ENCODE results near the gene LRG1. TPM values are rescaled to one million over a fixed set of nuclear protein-coding genes. Genes with fewer than 3 reads are reported as not detected.
A peak's percentile ranks its signal among the peaks of the same experiment; 100 is the strongest.

LRG1 gene
- total RNA-seq, 1 experiment from 2014 or later: 0.81 TPM

GRCh38 chr19:4507150-4507452 is 32.7 kb downstream of the LRG1 start (continued):
- TF ChIP-seq, protein P1, sequence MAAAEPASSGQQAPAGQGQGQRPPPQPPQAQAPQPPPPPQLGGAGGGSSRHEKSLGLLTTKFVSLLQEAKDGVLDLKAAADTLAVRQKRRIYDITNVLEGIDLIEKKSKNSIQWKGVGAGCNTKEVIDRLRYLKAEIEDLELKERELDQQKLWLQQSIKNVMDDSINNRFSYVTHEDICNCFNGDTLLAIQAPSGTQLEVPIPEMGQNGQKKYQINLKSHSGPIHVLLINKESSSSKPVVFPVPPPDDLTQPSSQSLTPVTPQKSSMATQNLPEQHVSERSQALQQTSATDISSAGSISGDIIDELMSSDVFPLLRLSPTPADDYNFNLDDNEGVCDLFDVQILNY (CRISPR knock-in tag; IDR thresholded peaks at IDR 0.05): no peak

DNA sequence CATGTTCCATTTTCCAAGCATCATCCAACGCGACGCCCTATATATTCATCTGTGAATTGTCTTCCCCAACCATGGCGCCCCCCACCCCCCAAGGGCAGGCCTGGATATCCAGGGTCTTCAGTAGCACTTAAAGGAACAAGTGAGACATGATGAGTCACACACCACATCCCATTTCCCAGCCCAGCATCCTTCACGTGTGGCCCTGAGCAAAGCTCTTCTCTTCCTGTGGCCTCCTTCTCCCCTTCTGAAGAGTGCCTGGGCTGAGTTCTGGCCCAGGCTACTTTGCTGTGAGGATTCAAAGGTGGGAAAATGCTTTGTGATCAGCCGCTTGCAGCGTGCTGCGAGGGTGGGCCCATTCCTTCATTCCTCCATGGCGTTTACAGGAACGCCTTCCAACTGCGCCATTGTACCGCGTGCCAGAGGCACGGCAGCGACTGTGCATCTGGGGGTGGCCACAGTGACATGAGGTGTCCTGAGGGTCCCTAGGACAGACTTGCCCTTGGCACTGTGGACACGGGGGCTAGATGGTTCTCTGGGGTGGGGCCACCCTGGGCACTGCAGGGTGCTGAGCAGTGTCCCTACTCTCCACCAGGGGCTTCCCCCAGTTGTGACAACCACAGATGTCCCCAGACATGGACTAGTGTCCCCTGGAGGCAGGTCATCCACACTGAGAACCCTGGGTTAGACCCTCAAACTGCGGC is 33.2 kb downstream of the LRG1 start:
- Mint-ChIP-seq H3K4me3 (no peak overlapping the region), H3K4me1 (no peaks in the 10 kb centered on the region), H3K27me3 (ENCODE audit: low read depth) (peaks cover 45% of the 10 kb centered on the region), H3K36me3 (peaks cover 11% of the 10 kb centered on the region), H3K27ac (no peak overlapping the region), H3K9me3 (no peaks in the 10 kb centered on the region)
- TF ChIP-seq JAZF1 (CRISPR knock-in tag; IDR thresholded peaks at IDR 0.05) (no peak), MXD4 (CRISPR knock-in tag; IDR thresholded peaks at IDR 0.05; ENCODE audit: borderline replicate concordance) (no peak), RELA (CRISPR knock-in tag; IDR thresholded peaks at IDR 0.05; ENCODE audit: borderline replicate concordance) (no peak), TEAD1 (CRISPR knock-in tag; IDR thresholded peaks at IDR 0.05) (no peak), NFYB (CRISPR knock-in tag; conservative IDR thresholded peaks at IDR 0.05; ENCODE audit: low read depth) (no peak), ZNF121 (CRISPR knock-in tag; IDR thresholded peaks at IDR 0.05) (no peak)
- TF ChIP-seq, protein P2, sequence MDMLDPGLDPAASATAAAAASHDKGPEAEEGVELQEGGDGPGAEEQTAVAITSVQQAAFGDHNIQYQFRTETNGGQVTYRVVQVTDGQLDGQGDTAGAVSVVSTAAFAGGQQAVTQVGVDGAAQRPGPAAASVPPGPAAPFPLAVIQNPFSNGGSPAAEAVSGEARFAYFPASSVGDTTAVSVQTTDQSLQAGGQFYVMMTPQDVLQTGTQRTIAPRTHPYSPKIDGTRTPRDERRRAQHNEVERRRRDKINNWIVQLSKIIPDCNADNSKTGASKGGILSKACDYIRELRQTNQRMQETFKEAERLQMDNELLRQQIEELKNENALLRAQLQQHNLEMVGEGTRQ (CRISPR knock-in tag; IDR thresholded peaks at IDR 0.05): no peak
- ATAC-seq: no peak
- ChIA-PET POLR2A (no interaction called here), CTCF (interaction anchor here (0.5 to 2.4 kb wide), 2 partner anchors 19 to 241 kb away, joined by 3 to 11 read pairs; no protein-coding TSS in a partner anchor)
- DNase-seq (ENCODE audit: low spot score): no peak

DNA sequence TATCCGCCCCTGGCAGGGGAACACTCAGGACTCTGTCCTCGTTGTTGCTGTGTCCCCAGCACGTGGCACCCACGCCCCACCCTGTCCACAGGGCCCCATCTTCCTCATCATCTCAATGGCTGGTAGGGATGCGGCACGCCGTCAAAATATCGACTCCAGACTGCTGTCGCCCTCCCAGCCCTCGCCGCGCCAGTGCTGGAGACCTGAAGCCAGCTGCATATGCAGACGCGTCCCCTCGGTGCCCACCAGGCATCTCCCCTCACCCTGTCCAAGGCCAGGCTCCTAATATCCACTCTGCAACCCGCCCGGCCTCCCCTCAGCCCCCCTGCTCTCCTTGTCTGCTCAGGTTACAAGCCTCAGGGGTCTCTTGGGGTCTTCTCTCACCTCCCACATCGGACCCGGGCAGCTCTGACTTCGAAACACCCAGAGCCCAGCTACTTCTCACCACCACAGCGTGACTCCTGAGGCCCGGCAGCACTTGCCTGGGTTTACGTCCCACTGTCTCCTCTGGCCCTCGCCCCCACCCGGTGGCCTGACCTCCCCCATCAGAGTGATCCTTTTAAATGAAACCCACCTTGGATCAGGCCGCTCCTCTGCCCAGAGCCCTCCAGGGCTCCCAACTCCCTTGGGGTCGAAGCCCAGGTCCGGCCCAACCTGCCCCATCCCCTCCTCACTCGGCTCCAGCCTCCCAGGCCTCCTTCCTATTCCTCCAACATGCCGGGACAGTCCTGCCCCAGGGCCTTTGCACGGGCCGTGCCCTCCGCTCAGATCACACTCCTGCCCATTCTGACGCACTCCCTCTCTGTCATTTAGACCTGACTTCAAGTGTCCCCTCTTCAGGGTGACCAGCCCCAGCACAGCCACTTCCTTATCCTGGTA is 34.0 kb downstream of the LRG1 start:
- no peak for DNase-seq (ENCODE audit: low spot score)
- peaks cover 37% of the 10 kb centered on the region for H3K27me3 Mint-ChIP-seq (ENCODE audit: low read depth)
- ChIA-PET POLR2A (interaction anchor here (0.5 kb wide), 1 partner anchor 197 kb away, joined by 3 read pairs; no protein-coding TSS in a partner anchor), CTCF (interaction anchor here (0.5 kb wide), 1 partner anchor 240 kb away, joined by 3 read pairs; no protein-coding TSS in a partner anchor)
- H3K4me3 Mint-ChIP-seq: no peak overlapping the region
- H3K9me3 Mint-ChIP-seq: no peaks in the 10 kb centered on the region
- TF ChIP-seq OVOL2 (CRISPR knock-in tag; IDR thresholded peaks at IDR 0.05; ENCODE audit: borderline replicate concordance): no peak
- TF ChIP-seq ZNF423 (CRISPR knock-in tag; IDR thresholded peaks at IDR 0.05): no peak
- no peak for TF ChIP-seq JUN (CRISPR knock-in tag; IDR thresholded peaks at IDR 0.05)
- 0 out of 2 replicates have a peak, but pooled peaks have one; percentile 52 for TF ChIP-seq GTF2I (CRISPR knock-in tag; conservative IDR thresholded peaks at IDR 0.05)
- no peaks in the 10 kb centered on the region for H3K4me1 Mint-ChIP-seq
- H3K27ac Mint-ChIP-seq: no peak overlapping the region
- H3K36me3 Mint-ChIP-seq: peaks cover 13% of the 10 kb centered on the region
- no peak for ATAC-seq

- Mint-ChIP-seq H3K27ac (no peak overlapping the region), H3K4me1 (no peaks in the 10 kb centered on the region), H3K36me3 (peaks cover 15% of the 10 kb centered on the region), H3K9me3 (no peaks in the 10 kb centered on the region), H3K27me3 (ENCODE audit: low read depth) (peaks cover 30% of the 10 kb centered on the region), H3K4me3 (no peak overlapping the region)
- ChIA-PET POLR2A (interaction anchor here (0.5 to 1.0 kb wide), 2 partner anchors 59 to 64 kb away, joined by 3 to 4 read pairs; no protein-coding TSS in a partner anchor), CTCF (interaction anchor here (6.7 kb wide), 1 partner anchor 19 kb away, joined by 38 read pairs; no protein-coding TSS in a partner anchor)
- ATAC-seq (no peak), DNase-seq (ENCODE audit: low spot score) (no peak)
- no peak for TF ChIP-seq NFE2L1 (CRISPR knock-in tag; IDR thresholded peaks at IDR 0.05)
- no peak for TF ChIP-seq ZNF423 (CRISPR knock-in tag; IDR thresholded peaks at IDR 0.05)
- no peak for TF ChIP-seq FOXK1 (CRISPR knock-in tag; IDR thresholded peaks at IDR 0.05)
- no peak for TF ChIP-seq TP53 (CRISPR knock-in tag; IDR thresholded peaks at IDR 0.05)
- TF ChIP-seq, protein P3, sequence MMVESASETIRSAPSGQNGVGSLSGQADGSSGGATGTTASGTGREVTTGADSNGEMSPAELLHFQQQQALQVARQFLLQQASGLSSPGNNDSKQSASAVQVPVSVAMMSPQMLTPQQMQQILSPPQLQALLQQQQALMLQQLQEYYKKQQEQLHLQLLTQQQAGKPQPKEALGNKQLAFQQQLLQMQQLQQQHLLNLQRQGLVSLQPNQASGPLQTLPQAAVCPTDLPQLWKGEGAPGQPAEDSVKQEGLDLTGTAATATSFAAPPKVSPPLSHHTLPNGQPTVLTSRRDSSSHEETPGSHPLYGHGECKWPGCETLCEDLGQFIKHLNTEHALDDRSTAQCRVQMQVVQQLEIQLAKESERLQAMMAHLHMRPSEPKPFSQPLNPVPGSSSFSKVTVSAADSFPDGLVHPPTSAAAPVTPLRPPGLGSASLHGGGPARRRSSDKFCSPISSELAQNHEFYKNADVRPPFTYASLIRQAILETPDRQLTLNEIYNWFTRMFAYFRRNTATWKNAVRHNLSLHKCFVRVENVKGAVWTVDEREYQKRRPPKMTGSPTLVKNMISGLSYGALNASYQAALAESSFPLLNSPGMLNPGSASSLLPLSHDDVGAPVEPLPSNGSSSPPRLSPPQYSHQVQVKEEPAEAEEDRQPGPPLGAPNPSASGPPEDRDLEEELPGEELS (CRISPR knock-in tag; IDR thresholded peaks at IDR 0.05): no peak
- no peak for TF ChIP-seq PRRX2 (CRISPR knock-in tag; IDR thresholded peaks at IDR 0.05)
- TF ChIP-seq, protein P4, sequence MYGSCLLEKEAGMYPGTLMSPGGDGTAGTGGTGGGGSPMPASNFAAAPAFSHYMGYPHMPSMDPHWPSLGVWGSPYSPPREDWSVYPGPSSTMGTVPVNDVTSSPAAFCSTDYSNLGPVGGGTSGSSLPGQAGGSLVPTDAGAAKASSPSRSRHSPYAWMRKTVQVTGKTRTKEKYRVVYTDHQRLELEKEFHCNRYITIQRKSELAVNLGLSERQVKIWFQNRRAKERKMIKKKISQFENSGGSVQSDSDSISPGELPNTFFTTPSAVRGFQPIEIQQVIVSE (CRISPR knock-in tag; IDR thresholded peaks at IDR 0.05; ENCODE audit: borderline replicate concordance): no peak
- no peak for TF ChIP-seq EMX1 (CRISPR knock-in tag; IDR thresholded peaks at IDR 0.05)
- TF ChIP-seq, protein P5, sequence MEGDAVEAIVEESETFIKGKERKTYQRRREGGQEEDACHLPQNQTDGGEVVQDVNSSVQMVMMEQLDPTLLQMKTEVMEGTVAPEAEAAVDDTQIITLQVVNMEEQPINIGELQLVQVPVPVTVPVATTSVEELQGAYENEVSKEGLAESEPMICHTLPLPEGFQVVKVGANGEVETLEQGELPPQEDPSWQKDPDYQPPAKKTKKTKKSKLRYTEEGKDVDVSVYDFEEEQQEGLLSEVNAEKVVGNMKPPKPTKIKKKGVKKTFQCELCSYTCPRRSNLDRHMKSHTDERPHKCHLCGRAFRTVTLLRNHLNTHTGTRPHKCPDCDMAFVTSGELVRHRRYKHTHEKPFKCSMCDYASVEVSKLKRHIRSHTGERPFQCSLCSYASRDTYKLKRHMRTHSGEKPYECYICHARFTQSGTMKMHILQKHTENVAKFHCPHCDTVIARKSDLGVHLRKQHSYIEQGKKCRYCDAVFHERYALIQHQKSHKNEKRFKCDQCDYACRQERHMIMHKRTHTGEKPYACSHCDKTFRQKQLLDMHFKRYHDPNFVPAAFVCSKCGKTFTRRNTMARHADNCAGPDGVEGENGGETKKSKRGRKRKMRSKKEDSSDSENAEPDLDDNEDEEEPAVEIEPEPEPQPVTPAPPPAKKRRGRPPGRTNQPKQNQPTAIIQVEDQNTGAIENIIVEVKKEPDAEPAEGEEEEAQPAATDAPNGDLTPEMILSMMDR (IDR thresholded peaks at IDR 0.05): no peak
- TF ChIP-seq, protein P1 (CRISPR knock-in tag; IDR thresholded peaks at IDR 0.05): no peak
- TF ChIP-seq GTF2I (CRISPR knock-in tag; conservative IDR thresholded peaks at IDR 0.05): no peak
- TF ChIP-seq MXD4 (CRISPR knock-in tag; IDR thresholded peaks at IDR 0.05; ENCODE audit: borderline replicate concordance): no peak
- TF ChIP-seq MYBL2 (CRISPR knock-in tag; IDR thresholded peaks at IDR 0.05): no peak
Measured at GRCh38 chr19:4504891-4505569, 34.8 kb downstream of the LRG1 start.

Measured in WTC11 (cell line).